Endometrial microvascular endothelial cells (primary cell): ENCODE measurements around the gene MAN2A1. TPM values are rescaled to one million over a fixed set of nuclear protein-coding genes. Genes with fewer than 3 reads are reported as not detected.

ENCODE experiments used
- in situ Hi-C: cut with HindIII; loops from 2 replicates; pipeline ENCODE4 v1.10.0; 2017; ENCODE audit warnings: low sequenced_read_pairs, low pct_unique_long_range_greater_than_20kb; ENCODE audit errors: inconsistent ontology term
- total RNA-seq: library from RNA; depleted of rRNA; stranded (reverse); fragments of >200 nt; gene quantifications from one replicate; pipeline ENCODE4 v1.2.3, GENCODE V29; 2015; ENCODE audit errors: inconsistent ontology term

Gene MAN2A1
- total RNA-seq, 1 donor from 2014 or later: 89.2 TPM

GRCh38 chr5:109674596-109674995 lies 15.1 kb upstream of the MAN2A1 start:
- in situ Hi-C loops: no loop called here

GRCh38 chr5:109676920-109677319 lies 12.8 kb upstream of the MAN2A1 start:
- in situ Hi-C loops: no loop called here

- in situ Hi-C loops: no loop called here
These were observed 11.3 kb upstream of the MAN2A1 start for GRCh38 chr5:109678447-109678846.

GRCh38 chr5:109681763-109682162 lies 8.0 kb upstream of the MAN2A1 start:
- in situ Hi-C loops: no loop called here

- in situ Hi-C loops: no loop called here
These were observed 7.3 kb upstream of the MAN2A1 start for GRCh38 chr5:109682383-109682782.

GRCh38 chr5:109685916-109686315 lies 3.8 kb upstream of the MAN2A1 start:
- in situ Hi-C loops: no loop called here

- in situ Hi-C loops: no loop called here
These were observed 1.1 kb upstream of the MAN2A1 start for GRCh38 chr5:109688630-109688969.

- in situ Hi-C loops: no loop called here
These were observed 572 bp upstream of the MAN2A1 start for GRCh38 chr5:109688970-109689739.

GRCh38 chr5:109690242-109690974 lies 681 bp downstream of the MAN2A1 start:
- in situ Hi-C loops: no loop called here

- in situ Hi-C loops: no loop called here
These were observed 1.3 kb downstream of the MAN2A1 start for GRCh38 chr5:109690975-109691574.

- in situ Hi-C loops: no loop called here
These were observed 2.3 kb downstream of the MAN2A1 start for GRCh38 chr5:109691996-109692395.

- in situ Hi-C loops: no loop called here
These were observed 3.1 kb downstream of the MAN2A1 start for GRCh38 chr5:109692852-109693251.

- in situ Hi-C loops: no loop called here
These were observed 4.0 kb downstream of the MAN2A1 start for GRCh38 chr5:109693535-109694400.

- in situ Hi-C loops: no loop called here
These were observed 4.7 kb downstream of the MAN2A1 start for GRCh38 chr5:109694451-109694891.

GRCh38 chr5:109695005-109695926 lies 5.5 kb downstream of the MAN2A1 start:
- in situ Hi-C loops: no loop called here

GRCh38 chr5:109697339-109697738 lies 7.6 kb downstream of the MAN2A1 start:
- in situ Hi-C loops: no loop called here

GRCh38 chr5:109700516-109701153 lies 10.9 kb downstream of the MAN2A1 start:
- in situ Hi-C loops: no loop called here

GRCh38 chr5:109701252-109701651 lies 11.5 kb downstream of the MAN2A1 start:
- in situ Hi-C loops: no loop called here
